Nephron progenitor cell (in vitro differentiated cells): ENCODE measurements around the gene CARNS1.

ENCODE experiments used
- DNase-seq: peaks from one replicate; pipeline ENCODE4 v3.0.0; 2021
- H3K27ac Mint-ChIP-seq: 2 replicates; pipeline ENCODE4 v1.8.0; 2021; ENCODE audit warnings: mild to moderate bottlenecking, moderate library complexity, mixed read lengths
- H3K27me3 Mint-ChIP-seq: 2 replicates; pipeline ENCODE4 v1.8.0; 2021; ENCODE audit warnings: mild to moderate bottlenecking, low read depth, mixed read lengths; ENCODE audit not compliant: poor library complexity
- H3K36me3 Mint-ChIP-seq: 2 replicates; pipeline ENCODE4 v1.8.0; 2021; ENCODE audit warnings: low read depth, mixed read lengths
- H3K4me1 Mint-ChIP-seq: 2 replicates; pipeline ENCODE4 v1.8.0; 2021; ENCODE audit warnings: mixed read lengths
- H3K4me3 Mint-ChIP-seq: 2 replicates; pipeline ENCODE4 v1.8.0; 2021; ENCODE audit warnings: mild to moderate bottlenecking, moderate library complexity, mixed read lengths
- H3K9me3 Mint-ChIP-seq: 2 replicates; pipeline ENCODE4 v1.8.0; 2021; ENCODE audit warnings: mild to moderate bottlenecking, moderate library complexity, mixed read lengths
- CTCF ChIP-seq: fragments of 200-600 bp; sonication (generic); IDR thresholded peaks from 2 replicates; pipeline ENCODE4 v1.5.0; 2021; ENCODE audit warnings: antibody characterized with exemption

The CARNS1 gene

GRCh38 chr11:67413266-67413849, 2.1 kb upstream of the CARNS1 start:
- H3K9me3 Mint-ChIP-seq: no peaks in the 10 kb centered on the region
- H3K4me1 Mint-ChIP-seq: peaks cover 37% of the 10 kb centered on the region
- no peak overlapping the region for H3K4me3 Mint-ChIP-seq
- H3K36me3 Mint-ChIP-seq: no peaks in the 10 kb centered on the region
- peaks cover 49% of the 10 kb centered on the region for H3K27me3 Mint-ChIP-seq
- DNase-seq: no peak
- H3K27ac Mint-ChIP-seq: no peak overlapping the region
- TF ChIP-seq CTCF: no peak

GRCh38 chr11:67416416-67417335, 1.2 kb downstream of the CARNS1 start:
- Mint-ChIP-seq H3K9me3 (no peaks in the 10 kb centered on the region), H3K4me1 (peaks cover 30% of the 10 kb centered on the region)
- TF ChIP-seq CTCF: no peak

GRCh38 chr11:67417425-67417824, 1.9 kb downstream of the CARNS1 start:
- H3K9me3 Mint-ChIP-seq: no peaks in the 10 kb centered on the region
- H3K4me3 Mint-ChIP-seq: no peak overlapping the region
- peaks cover 53% of the 10 kb centered on the region for H3K27me3 Mint-ChIP-seq
- no peak overlapping the region for H3K27ac Mint-ChIP-seq
- TF ChIP-seq CTCF: no peak
- H3K4me1 Mint-ChIP-seq: peaks cover 26% of the 10 kb centered on the region
- no peak for DNase-seq
- no peaks in the 10 kb centered on the region for H3K36me3 Mint-ChIP-seq

More at GRCh38 chr11:67416416-67417335, 1.2 kb downstream of the CARNS1 start:
- no peaks in the 10 kb centered on the region for H3K36me3 Mint-ChIP-seq
- DNase-seq: no peak
- H3K27ac Mint-ChIP-seq: no peak overlapping the region
- H3K27me3 Mint-ChIP-seq: peaks cover 58% of the 10 kb centered on the region
- peak overlapping the region; percentile 71 for H3K4me3 Mint-ChIP-seq

- Mint-ChIP-seq H3K27me3 (peaks cover 44% of the 10 kb centered on the region), H3K36me3 (no peaks in the 10 kb centered on the region)
- DNase-seq: no peak
These were observed 3.2 kb downstream of the CARNS1 start for GRCh38 chr11:67418476-67419281.

More at GRCh38 chr11:67418476-67419281, 3.2 kb downstream of the CARNS1 start:
- peaks cover 25% of the 10 kb centered on the region for H3K4me1 Mint-ChIP-seq
- TF ChIP-seq CTCF: no peak
- no peaks in the 10 kb centered on the region for H3K9me3 Mint-ChIP-seq
- H3K4me3 Mint-ChIP-seq: no peak overlapping the region
- no peak overlapping the region for H3K27ac Mint-ChIP-seq
